Thyroid gland (tissue), 4 donors: Measurements from ENCODE around the gene SPAG8. TPM values are rescaled to one million over a fixed set of nuclear protein-coding genes. Genes with fewer than 3 reads are reported as not detected.

Experiments used
- DNase-seq, 2 donors: peaks; one replicate each; pipeline ENCODE4 v3.0.0-alpha.2; 2019
- H3K27ac ChIP-seq, 3 donors: fragments of 200-600 bp; sonication (generic); 1 replicate in 2 of 3; 2 replicates in 1 of 3; pipeline ENCODE4 v1.5.1; 2016 to 2019; ENCODE audit warnings: mild to moderate bottlenecking in 1 of 3, moderate library complexity in 1 of 3
- H3K27me3 ChIP-seq: fragments of 200-600 bp; sonication (generic); one replicate; pipeline ENCODE4 v1.5.1; 2019
- H3K36me3 ChIP-seq, 2 donors: fragments of 200-600 bp; sonication (generic); one replicate each; pipeline ENCODE4 v1.5.1; 2016 to 2019
- H3K4me1 ChIP-seq, 2 donors: fragments of 200-600 bp; sonication (generic); one replicate each; pipeline ENCODE4 v1.5.1; 2017 to 2019
- H3K4me3 ChIP-seq, 3 donors: fragments of 200-600 bp; sonication (generic); replicated peaks in 1 of 3; 1 replicate in 2 of 3; 2 replicates in 1 of 3; pipeline ENCODE4 v1.5.1; 2016; ENCODE audit warnings: mild to moderate bottlenecking in 1 of 3
- H3K9me3 ChIP-seq: fragments of 200-600 bp; sonication (generic); one replicate; pipeline ENCODE4 v1.5.1; 2017
- POLR2A ChIP-seq, 2 donors: fragments of 450-650 bp; IDR thresholded peaks; one replicate each; pipeline ENCODE4 v1.6.1; 2017; ENCODE audit warnings: antibody characterized with exemption in 2 of 2, mild to moderate bottlenecking in 2 of 2, moderate library complexity in 1 of 2
- WGBS, 2 donors: methylation state at CpG; one replicate each; pipeline ENCODE4 v1.1.5; 2017; 5-methylcytosine and 5-hydroxymethylcytosine counted together
- intact Hi-C: fragments of 100-400 bp; cut with DNase I; formaldehyde crosslinking; loops from one replicate; pipeline ENCODE4 v1.15.1; 2023
- total RNA-seq, 4 donors: library from RNA; depleted of rRNA; stranded (reverse); fragments of >200 nt; gene quantifications; one replicate each; pipeline ENCODE4 v1.2.3, GENCODE V29; 2016
- TF ChIP-seq, protein P1 (sequence below), 6 experiments: fragments of 200-600 bp in 3 of 6; fragments of 450-650 bp in 3 of 6; sonication (generic) in 3 of 6; IDR thresholded peaks; one replicate each; pipeline ENCODE4 v1.5.1; 2016 to 2019; ENCODE audit warnings: antibody characterized with exemption in 6 of 6, mild to moderate bottlenecking in 2 of 6, inconsistent platforms in 1 of 6, moderate library complexity in 1 of 6

The SPAG8 gene
- total RNA-seq, 4 donors from 2014 or later, result 4.7 to 7.1 (median 5.7) TPM

DNA sequence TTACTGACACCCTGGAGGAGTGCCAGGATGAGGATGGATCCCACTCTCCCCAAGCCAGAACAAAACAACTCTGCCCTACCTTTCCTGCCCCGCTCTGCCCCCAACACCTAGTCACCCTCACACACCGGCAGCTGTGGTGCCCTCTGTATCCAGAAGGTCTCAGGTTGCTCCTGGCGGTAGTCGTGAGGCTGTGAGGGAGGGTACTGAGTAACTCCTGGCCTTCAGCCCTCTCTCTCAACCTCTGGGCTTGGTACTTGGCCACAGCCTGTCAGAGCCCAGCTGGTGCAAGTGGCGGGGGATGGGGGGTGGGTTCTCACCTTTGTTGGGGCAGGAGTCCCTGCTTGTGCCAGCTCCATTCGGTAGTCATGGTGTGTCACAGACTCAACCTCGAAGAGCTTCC, 1.9 kb downstream of the SPAG8 start:
- Histone ChIP-seq H3K36me3 (peaks cover 0 to 17% of the 10 kb centered on the region in 2 donors), H3K27ac (no peak overlapping the region), H3K4me1 (peaks cover 22 to 32% of the 10 kb centered on the region in 2 donors), H3K27me3 (no peaks in the 10 kb centered on the region), H3K4me3 (no peak overlapping the region), H3K9me3 (no peaks in the 10 kb centered on the region)
- no peak for DNase-seq
- intact Hi-C loops, result no loop called here
- WGBS, 2 donors, result 98 to 99% methylated on average over 7 of the region's 7 CpGs
- TF ChIP-seq POLR2A (IDR thresholded peaks at IDR 0.05), result no peak
- TF ChIP-seq, protein P1, sequence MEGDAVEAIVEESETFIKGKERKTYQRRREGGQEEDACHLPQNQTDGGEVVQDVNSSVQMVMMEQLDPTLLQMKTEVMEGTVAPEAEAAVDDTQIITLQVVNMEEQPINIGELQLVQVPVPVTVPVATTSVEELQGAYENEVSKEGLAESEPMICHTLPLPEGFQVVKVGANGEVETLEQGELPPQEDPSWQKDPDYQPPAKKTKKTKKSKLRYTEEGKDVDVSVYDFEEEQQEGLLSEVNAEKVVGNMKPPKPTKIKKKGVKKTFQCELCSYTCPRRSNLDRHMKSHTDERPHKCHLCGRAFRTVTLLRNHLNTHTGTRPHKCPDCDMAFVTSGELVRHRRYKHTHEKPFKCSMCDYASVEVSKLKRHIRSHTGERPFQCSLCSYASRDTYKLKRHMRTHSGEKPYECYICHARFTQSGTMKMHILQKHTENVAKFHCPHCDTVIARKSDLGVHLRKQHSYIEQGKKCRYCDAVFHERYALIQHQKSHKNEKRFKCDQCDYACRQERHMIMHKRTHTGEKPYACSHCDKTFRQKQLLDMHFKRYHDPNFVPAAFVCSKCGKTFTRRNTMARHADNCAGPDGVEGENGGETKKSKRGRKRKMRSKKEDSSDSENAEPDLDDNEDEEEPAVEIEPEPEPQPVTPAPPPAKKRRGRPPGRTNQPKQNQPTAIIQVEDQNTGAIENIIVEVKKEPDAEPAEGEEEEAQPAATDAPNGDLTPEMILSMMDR (IDR thresholded peaks at IDR 0.05), result no peak

DNA sequence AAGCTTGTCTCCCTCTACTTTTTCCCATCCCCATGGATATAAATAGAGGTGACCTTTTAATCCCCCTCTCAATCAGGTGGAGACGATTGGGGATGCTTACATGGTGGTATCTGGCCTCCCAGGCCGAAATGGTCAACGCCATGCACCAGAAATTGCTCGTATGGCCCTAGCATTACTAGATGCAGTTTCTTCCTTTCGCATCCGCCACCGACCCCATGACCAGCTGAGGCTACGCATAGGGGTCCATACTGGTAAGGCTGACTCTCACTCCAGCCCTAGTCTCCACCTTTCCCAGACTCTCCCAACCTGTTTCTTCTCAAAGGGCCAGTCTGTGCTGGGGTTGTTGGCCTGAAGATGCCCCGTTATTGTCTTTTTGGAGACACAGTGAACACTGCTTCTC, 3.6 kb downstream of the SPAG8 start:
- WGBS, 2 donors, result 95 to 98% methylated on average over 9 of the region's 9 CpGs
- intact Hi-C loops, result no loop called here
- Histone ChIP-seq H3K36me3 (peaks cover 0 to 17% of the 10 kb centered on the region in 2 donors), H3K27me3 (no peaks in the 10 kb centered on the region), H3K9me3 (no peaks in the 10 kb centered on the region), H3K27ac (no peak overlapping the region), H3K4me1 (peaks cover 15 to 22% of the 10 kb centered on the region in 2 donors), H3K4me3 (no peak overlapping the region)
- no peak for DNase-seq
- TF ChIP-seq POLR2A (IDR thresholded peaks at IDR 0.05), result no peak
- TF ChIP-seq, protein P1 (IDR thresholded peaks at IDR 0.05), result no peak

DNA sequence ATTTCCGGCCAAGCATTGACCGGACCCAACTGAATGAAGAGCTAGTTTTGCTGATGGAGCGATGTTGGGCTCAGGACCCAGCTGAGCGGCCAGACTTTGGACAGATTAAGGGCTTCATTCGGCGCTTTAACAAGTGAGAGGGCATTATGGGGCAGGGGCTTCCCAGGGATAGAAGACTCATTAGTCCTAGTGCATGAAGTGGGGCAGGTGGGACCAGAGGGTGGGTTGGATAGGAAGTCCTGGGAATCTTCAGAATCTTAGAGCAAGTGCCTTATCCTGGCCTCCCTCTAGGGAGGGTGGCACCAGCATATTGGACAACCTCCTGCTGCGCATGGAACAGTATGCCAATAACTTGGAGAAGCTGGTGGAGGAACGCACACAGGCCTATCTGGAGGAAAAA, 6.0 kb downstream of the SPAG8 start:
- WGBS, 2 donors, result 96 to 98% methylated on average over 8 of the region's 8 CpGs
- Histone ChIP-seq H3K36me3 (peaks cover 0 to 22% of the 10 kb centered on the region in 2 donors), H3K27ac (no peak overlapping the region), H3K9me3 (no peaks in the 10 kb centered on the region), H3K4me1 (peaks cover 0 to 2% of the 10 kb centered on the region in 2 donors), H3K27me3 (no peaks in the 10 kb centered on the region), H3K4me3 (no peak overlapping the region)
- TF ChIP-seq, protein P1 (IDR thresholded peaks at IDR 0.05), result no peak
- TF ChIP-seq POLR2A (IDR thresholded peaks at IDR 0.05), result no peak
- intact Hi-C loops, result no loop called here
- no peak for DNase-seq

DNA sequence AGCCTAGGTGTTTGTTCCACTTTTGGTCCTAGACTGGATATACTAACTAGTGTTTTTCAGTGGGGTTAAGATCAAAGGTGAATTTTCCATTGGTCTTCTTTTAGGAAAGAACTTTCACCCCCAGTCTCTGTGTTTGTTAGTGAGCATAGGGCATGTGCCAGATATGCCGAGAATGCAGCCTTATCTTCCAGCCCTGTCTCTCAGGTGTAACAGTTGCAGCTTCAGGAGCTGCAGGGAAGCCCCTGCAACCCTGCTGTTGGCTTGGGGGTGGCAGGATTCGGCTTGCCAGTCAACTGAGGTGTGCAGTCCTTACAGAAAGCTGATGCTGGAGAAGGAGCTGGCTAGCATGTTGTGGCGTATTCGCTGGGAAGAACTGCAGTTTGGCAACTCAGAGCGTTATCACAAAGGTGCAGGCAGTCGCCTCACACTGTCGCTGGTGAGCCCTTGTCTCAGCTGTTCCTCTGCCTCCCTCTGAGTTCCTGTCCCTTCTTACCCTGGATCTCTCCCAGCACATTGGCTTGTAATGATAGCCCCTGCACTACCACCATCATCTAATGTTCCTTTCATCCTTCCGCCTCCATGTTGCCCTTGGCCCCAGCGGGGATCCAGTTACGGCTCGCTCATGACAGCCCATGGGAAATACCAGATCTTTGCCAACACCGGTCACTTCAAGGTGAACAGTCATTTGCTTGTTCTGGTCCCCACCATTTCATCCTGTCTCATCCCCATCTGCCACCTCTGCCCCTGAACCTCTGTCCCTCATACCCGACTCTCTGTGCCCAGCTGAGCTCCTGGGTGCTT, 10.5 kb downstream of the SPAG8 start:
- H3K27me3 ChIP-seq, result no peaks in the 10 kb centered on the region
- H3K4me3 ChIP-seq, result no peak overlapping the region
- TF ChIP-seq POLR2A (IDR thresholded peaks at IDR 0.05), result no peak
- TF ChIP-seq, protein P1 (IDR thresholded peaks at IDR 0.05), result no peak
- no peaks in the 10 kb centered on the region for H3K4me1 ChIP-seq
- H3K36me3 ChIP-seq, result peaks cover 0 to 12% of the 10 kb centered on the region in 2 donors
- intact Hi-C loops, result no loop called here
- WGBS, 2 donors, result 93 to 98% methylated on average over 10 to 13 of the region's 13 CpGs
- no peak for DNase-seq
- no peaks in the 10 kb centered on the region for H3K9me3 ChIP-seq
- no peak overlapping the region for H3K27ac ChIP-seq

DNA sequence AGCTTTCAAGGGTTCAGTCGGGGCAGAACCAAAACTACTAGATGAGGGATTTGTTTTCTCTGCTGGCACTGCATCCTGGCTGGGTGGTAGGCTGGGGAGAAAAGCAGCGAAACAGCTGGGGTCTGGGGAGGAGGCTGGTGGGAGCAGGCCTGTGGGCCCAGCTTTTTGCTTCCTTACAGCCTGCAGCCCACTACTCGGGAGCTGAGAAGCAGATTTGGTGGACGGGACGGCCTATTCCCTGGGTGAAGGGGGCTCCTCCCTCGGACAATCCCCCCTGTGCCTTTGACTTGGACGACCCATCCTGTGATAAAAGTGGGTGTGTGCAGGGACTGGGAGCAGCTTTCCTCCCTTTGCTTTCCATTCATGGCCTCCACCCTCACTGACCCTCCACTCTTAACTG, 11.5 kb downstream of the SPAG8 start:
- no peak overlapping the region for H3K27ac ChIP-seq
- no peaks in the 10 kb centered on the region for H3K9me3 ChIP-seq
- intact Hi-C loops, result no loop called here
- H3K4me1 ChIP-seq, result no peaks in the 10 kb centered on the region
- DNase-seq, result no peak
- no peaks in the 10 kb centered on the region for H3K27me3 ChIP-seq
- WGBS, 2 donors, result 88 to 90% methylated on average over 7 of the region's 7 CpGs
- no peak for TF ChIP-seq POLR2A (IDR thresholded peaks at IDR 0.05)
- TF ChIP-seq, protein P1 (IDR thresholded peaks at IDR 0.05), result no peak
- H3K36me3 ChIP-seq, result peaks cover 0 to 5% of the 10 kb centered on the region in 2 donors
- no peak overlapping the region for H3K4me3 ChIP-seq
